GM12874 (cell line): Measurements from ENCODE around the gene GMPR2.

Experiments used
- TF ChIP-seq, protein P1 (sequence below): IDR thresholded peaks from 2 replicates; pipeline ENCODE4 v1.5.1; 2011; ENCODE audit warnings: low read depth, mild to moderate bottlenecking, control low read depth, low read length, moderate library complexity; ENCODE audit not compliant: insufficient read depth

GMPR2 gene

DNA sequence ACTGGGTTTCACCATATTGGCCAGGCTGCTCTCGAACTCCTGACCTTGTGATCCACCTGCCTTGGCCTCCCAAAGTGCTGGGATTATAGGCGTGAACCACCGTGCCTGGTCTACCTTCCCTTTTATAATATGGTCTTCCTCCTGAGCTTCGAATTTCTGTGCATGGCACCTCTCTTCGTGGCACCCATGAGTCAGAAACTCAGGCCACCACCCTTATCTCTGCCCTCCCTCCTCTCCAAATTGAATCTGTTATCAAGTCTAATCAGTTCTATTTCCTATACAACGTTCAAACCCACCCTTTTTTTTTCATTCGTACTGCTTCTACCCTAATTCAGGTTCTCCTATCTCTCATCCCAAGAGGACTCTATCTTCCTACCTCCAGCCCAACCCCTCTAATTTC, 14.7 kb downstream of the GMPR2 start:
- TF ChIP-seq, protein P1, sequence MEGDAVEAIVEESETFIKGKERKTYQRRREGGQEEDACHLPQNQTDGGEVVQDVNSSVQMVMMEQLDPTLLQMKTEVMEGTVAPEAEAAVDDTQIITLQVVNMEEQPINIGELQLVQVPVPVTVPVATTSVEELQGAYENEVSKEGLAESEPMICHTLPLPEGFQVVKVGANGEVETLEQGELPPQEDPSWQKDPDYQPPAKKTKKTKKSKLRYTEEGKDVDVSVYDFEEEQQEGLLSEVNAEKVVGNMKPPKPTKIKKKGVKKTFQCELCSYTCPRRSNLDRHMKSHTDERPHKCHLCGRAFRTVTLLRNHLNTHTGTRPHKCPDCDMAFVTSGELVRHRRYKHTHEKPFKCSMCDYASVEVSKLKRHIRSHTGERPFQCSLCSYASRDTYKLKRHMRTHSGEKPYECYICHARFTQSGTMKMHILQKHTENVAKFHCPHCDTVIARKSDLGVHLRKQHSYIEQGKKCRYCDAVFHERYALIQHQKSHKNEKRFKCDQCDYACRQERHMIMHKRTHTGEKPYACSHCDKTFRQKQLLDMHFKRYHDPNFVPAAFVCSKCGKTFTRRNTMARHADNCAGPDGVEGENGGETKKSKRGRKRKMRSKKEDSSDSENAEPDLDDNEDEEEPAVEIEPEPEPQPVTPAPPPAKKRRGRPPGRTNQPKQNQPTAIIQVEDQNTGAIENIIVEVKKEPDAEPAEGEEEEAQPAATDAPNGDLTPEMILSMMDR = no peak

DNA sequence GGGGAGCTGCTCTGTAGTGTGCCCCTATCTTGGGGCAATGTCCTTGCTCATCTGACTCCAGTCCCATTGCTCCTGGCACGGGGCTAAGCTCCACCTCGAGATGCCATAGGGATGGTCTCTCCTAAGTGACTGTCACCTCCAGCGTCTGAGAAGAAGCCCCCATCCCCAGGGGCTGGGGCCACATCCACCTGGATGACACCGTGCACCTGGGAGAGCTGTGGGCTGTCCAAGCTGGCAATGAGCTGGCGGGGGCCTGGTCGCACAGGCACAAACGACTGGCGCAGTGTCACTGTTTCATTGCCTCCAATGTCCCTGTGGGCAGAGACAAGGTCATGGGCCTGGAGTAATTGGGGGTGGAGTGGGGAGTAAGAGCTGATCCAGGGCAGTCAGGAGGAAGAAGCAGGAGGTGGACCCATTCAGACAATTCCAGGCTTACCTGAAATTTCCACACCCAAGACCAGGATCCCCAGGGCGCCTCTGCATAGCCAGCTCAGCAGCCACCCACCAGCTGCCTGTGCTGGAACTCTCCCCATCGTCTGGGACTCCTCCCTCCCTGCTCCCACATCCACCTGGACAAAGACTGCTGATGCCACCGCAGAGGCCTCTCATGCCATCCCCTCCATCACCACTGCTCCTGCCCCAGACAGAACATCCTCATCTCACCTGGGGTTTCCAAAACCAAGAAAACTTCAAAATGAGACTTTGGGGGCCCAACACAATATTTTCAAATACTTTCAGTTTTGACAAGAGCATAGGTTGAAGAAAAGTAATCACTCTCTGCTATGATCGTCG, 16.7 kb downstream of the GMPR2 start:
- TF ChIP-seq, protein P1 = no peak

- TF ChIP-seq, protein P1 = no peak
These were observed 17.6 kb downstream of the GMPR2 start for GRCh38 chr14:24250354-24250753.

- TF ChIP-seq, protein P1 = no peak
These were observed 19.2 kb downstream of the GMPR2 start for GRCh38 chr14:24251880-24252288.

GRCh38 chr14:24252289-24253124, 19.8 kb downstream of the GMPR2 start:
- TF ChIP-seq, protein P1 = no peak

DNA sequence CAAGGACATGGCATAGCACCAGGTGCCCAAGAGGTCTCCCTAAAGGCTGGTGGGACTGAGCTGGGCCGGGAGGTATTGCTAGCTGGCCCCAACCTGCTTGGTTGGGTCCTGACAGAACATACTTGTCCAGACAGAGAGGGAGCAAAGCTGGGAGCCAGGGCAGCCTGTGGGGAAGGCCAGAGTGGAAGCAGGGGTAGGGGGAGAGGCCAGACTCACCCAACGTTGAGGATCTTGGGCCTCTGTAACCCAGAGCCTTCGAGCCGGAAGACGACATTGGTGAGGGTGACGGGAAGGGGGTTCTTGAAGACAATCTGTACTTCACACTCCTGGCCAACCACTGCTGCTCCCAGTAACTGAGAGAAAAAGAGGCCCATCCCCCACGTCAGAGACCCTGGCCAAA, 21.2 kb downstream of the GMPR2 start:
- TF ChIP-seq, protein P1 = no peak

DNA sequence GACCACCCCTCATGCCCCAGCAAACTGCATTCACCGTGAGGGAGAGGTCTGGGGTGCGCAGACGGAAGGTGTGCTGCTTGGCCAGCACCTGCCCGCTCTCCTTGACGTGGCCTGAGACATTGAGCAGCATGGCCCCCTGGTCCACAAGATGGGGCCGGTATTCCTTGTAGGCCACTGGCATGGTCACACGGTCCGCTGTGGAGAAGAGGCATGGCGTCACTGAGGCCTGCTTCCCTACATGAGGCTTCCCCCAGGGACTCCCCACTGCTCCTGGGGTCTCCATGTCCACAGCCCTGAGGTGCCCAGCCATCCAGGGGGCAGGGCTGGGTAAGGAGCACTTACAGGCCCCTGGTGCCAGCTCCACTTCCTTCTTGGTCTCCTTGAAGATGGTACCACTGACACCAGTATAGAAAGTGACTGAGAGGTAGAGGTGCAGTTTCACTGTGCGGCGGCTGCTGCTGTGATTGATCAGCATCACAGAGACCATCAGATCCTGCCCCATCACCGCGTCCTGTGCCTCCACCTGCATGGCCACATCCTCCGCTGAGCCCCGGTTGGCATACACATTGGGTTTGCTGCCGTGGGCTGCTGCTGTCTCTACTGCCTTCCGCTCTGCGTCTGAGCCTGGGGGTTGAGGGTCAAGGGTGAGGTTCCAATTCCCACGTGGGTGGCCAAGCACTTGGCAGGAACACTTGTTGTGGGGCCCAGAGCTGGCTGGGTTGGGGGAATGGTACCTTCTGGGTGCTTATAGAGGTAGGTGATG, 22.1 kb downstream of the GMPR2 start:
- TF ChIP-seq, protein P1 = no peak
